ENCODE data around the gene GAS1. TPM values are rescaled to one million over a fixed set of nuclear protein-coding genes. Genes with fewer than 3 reads are reported as not detected.

Gene GAS1, protein sequence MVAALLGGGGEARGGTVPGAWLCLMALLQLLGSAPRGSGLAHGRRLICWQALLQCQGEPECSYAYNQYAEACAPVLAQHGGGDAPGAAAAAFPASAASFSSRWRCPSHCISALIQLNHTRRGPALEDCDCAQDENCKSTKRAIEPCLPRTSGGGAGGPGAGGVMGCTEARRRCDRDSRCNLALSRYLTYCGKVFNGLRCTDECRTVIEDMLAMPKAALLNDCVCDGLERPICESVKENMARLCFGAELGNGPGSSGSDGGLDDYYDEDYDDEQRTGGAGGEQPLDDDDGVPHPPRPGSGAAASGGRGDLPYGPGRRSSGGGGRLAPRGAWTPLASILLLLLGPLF
- under 0.01 and 0.25 TPM in 2 replicates for total RNA-seq

DNA sequence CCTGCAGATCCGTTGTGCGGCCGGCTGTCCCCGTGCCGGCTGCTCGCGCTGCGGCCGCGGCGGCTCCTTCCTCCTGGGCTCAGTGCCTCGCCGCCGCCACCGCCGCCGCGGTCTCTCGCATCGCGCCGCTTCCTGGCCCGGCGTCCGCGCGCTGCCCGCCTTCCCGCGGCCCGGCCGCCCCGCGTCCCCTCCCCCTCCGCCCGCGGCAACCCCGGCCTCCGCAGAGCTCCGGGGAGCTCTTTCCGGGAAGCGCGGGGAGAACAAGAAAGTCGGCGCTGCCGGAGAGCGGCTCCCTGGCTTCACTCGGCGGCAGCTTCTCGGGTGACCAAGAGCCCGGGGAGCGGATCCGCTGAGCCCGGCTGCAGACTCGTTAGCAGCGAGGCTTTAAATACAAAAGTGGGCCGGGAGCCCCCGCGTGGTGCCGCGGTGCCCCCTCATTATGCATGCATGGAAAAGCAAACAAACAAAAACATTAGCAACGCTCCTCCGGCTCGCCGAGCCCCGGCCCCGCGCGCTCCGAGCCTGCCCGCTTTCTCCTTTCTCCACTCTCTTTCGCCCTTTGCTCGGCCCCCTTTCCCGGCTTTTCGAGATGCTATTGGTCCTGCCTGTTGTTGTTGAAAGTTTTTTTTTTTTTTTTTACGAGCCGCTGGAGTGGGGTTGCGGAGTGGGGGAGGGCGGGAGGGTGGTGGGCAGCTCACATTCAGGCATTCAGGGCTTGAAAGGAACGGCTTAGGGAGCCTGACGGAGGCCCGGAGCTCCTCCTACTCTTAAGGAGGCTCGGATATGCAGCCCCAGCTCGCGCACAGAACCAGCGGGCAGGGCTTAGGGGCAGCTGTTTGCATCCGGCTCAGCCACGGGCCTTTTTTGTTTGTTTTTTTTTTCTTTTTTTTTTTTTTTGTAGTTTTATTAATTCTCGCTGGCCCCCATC, at the start of gene GAS1:
Gene GAS1 (minus strand): TSS at position 361 of the 928 bp plus-strand sequence. CDS start 727 bp downstream, outside the sequence.

All from mammary microvascular endothelial cell (primary cell).